Tibial nerve (tissue), 4 donors: ENCODE data around the gene DAPK1. TPM values are rescaled to one million over a fixed set of nuclear protein-coding genes. Genes with fewer than 3 reads are reported as not detected.

Experiments
- DNase-seq, 2 donors: peaks; one replicate each; pipeline ENCODE4 v3.0.0-alpha.2; 2019; ENCODE audit warnings: low spot score in 2 of 2
- H3K27ac ChIP-seq, 4 donors: fragments of 200-600 bp; sonication (generic) in 3 of 4; one replicate each; pipeline ENCODE4 v1.5.1; 2017 to 2019; ENCODE audit warnings: mild to moderate bottlenecking in 1 of 4
- H3K27me3 ChIP-seq, 2 donors: fragments of 200-600 bp; sonication (generic) in 1 of 2; one replicate each; pipeline versions ENCODE4 v1.5.1 to v1.6.0; 2017 to 2019
- H3K36me3 ChIP-seq, 3 donors: fragments of 200-600 bp; sonication (generic); one replicate each; pipeline ENCODE4 v1.5.1; 2018 to 2019
- H3K4me1 ChIP-seq, 4 donors: fragments of 200-600 bp; sonication (generic) in 3 of 4; one replicate each; pipeline ENCODE4 v1.5.1; 2017 to 2019
- H3K4me3 ChIP-seq, 4 donors: fragments of 200-600 bp; sonication (generic) in 3 of 4; one replicate each; pipeline ENCODE4 v1.5.1; 2017 to 2019; ENCODE audit warnings: mild to moderate bottlenecking in 1 of 4, moderate library complexity in 1 of 4
- H3K9me3 ChIP-seq, 4 donors: fragments of 200-600 bp; sonication (generic) in 3 of 4; one replicate each; pipeline ENCODE4 v1.5.1; 2017 to 2019
- CTCF ChIP-seq, 5 experiments: fragments of 200-600 bp in 3 of 5; fragments of 450-650 bp in 2 of 5; sonication (generic) in 3 of 5; IDR thresholded peaks; one replicate each; pipeline ENCODE4 v1.5.1; 2016 to 2019; ENCODE audit warnings: antibody characterized with exemption in 5 of 5, mild to moderate bottlenecking in 3 of 5, moderate library complexity in 2 of 5
- EP300 ChIP-seq, 2 donors: sonication (generic); formaldehyde crosslinking; IDR thresholded peaks; one replicate each; pipeline ENCODE4 v1.6.1; 2017; ENCODE audit warnings: antibody characterized with exemption in 2 of 2, mild to moderate bottlenecking in 1 of 2
- POLR2A ChIP-seq, 2 donors: fragments of 450-650 bp; IDR thresholded peaks; one replicate each; pipeline ENCODE4 v1.6.1; 2017; ENCODE audit warnings: antibody characterized with exemption in 2 of 2, mild to moderate bottlenecking in 2 of 2, moderate library complexity in 2 of 2
- WGBS, 2 donors: methylation state at CpG; one replicate each; pipeline ENCODE4 v1.1.5; 2018; 5-methylcytosine and 5-hydroxymethylcytosine counted together
- total RNA-seq, 4 donors: library from RNA; depleted of rRNA; stranded (reverse); fragments of >200 nt; gene quantifications; one replicate each; pipeline ENCODE4 v1.1.0, GENCODE V29; 2016

Gene DAPK1
- total RNA-seq, 4 donors from 2014 or later, result 58.8 to 97.3 (median 64.2) TPM

- TF ChIP-seq EP300 (IDR thresholded peaks at IDR 0.05) (no peak), CTCF (IDR thresholded peaks at IDR 0.05) (no peak), POLR2A (IDR thresholded peaks at IDR 0.05) (no peak)
- Histone ChIP-seq H3K27ac (no peak overlapping the region), H3K9me3 (no peaks in the 10 kb centered on the region), H3K4me3 (no peak overlapping the region), H3K4me1 (peaks cover 0 to 26% (median 14%) of the 10 kb centered on the region in 4 donors), H3K27me3 (no peaks in the 10 kb centered on the region), H3K36me3 (no peaks in the 10 kb centered on the region)
- DNase-seq, result no peak
- WGBS, 2 donors, result 89 to 100% methylated on average over 1 of the region's 1 CpG
Measured at GRCh38 chr9:87717456-87717855, 219.8 kb downstream of the DAPK1 start.

DNA sequence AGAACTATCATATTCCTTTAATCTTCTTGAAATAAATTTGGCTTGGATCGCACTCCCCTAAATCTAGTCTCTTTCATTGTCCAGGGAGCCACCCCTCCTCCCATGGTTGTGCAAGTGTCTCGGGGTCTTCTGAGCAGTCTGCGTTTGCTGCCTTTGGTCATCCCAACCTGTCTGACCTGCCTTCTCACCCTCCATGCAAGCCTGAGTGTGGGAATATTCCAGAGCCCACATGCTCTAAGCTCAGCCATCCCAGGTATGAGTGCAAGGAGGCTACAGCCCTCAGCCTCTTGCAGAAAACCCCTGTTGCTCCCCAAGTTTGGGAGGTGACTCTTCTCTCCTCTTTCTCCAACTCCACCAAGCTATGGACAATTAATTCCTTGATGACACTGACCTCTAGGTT is 220.6 kb downstream of the DAPK1 start:
- H3K4me3 ChIP-seq, result no peak overlapping the region
- H3K4me1 ChIP-seq, result peaks cover 0 to 24% (median 12%) of the 10 kb centered on the region in 4 donors
- no peaks in the 10 kb centered on the region for H3K27me3 ChIP-seq
- no peaks in the 10 kb centered on the region for H3K36me3 ChIP-seq
- DNase-seq, result no peak
- TF ChIP-seq CTCF (IDR thresholded peaks at IDR 0.05) (no peak), POLR2A (IDR thresholded peaks at IDR 0.05) (no peak), EP300 (IDR thresholded peaks at IDR 0.05) (no peak)
- H3K27ac ChIP-seq, result no peak overlapping the region
- H3K9me3 ChIP-seq, result no peaks in the 10 kb centered on the region
- 95% methylated on average over 3 of the region's 3 CpGs for WGBS, 2 donors

DNA sequence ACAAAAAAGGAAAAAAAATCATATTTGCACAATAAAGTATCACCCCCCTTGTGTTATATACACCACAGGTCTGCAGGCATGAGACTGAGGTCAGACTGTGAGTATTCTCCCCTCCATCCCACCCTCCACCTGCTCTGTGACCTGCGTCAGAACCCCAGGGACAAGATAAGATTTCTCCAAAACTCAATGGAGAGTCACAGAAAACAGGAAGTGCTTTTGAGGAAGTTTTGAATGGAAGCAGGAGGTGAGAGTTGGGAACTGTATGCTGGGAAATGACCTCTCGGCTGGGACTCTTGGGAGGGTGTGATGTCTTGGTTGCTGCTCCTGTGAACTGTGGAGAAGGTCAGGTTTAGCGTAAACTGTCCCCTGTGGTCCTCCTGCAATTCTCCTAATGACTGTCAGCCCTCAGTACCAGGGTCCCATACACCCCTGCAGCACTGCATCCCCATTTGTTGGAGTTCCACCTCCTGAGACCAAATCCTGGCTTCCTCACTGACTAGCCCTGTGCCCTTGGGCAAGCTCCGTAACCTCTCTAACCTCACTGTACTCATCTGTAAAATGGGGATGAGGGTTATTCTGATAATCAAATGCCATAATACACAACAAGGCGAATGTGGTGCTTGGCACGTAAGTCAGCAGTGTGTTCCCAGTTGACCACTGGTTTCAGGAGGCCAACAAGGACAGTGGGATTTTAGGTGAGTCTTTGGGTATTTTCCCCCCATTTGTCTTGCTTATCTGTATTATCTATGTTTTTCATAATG is 221.4 kb downstream of the DAPK1 start:
- no peak overlapping the region for H3K27ac ChIP-seq
- no peaks in the 10 kb centered on the region for H3K27me3 ChIP-seq
- H3K4me3 ChIP-seq, result no peak overlapping the region
- no peak for DNase-seq
- H3K36me3 ChIP-seq, result no peaks in the 10 kb centered on the region
- WGBS, 2 donors, result 79 to 81% methylated on average over 6 of the region's 6 CpGs
- no peaks in the 10 kb centered on the region for H3K9me3 ChIP-seq
- peaks cover 0 to 17% (median 9%) of the 10 kb centered on the region in 4 donors for H3K4me1 ChIP-seq
- TF ChIP-seq POLR2A (IDR thresholded peaks at IDR 0.05) (no peak), EP300 (IDR thresholded peaks at IDR 0.05) (no peak), CTCF (IDR thresholded peaks at IDR 0.05) (no peak)

- Histone ChIP-seq H3K36me3 (no peaks in the 10 kb centered on the region), H3K27ac (no peak overlapping the region), H3K4me1 (peaks cover 0 to 8% (median 2%) of the 10 kb centered on the region in 4 donors), H3K9me3 (no peaks in the 10 kb centered on the region), H3K4me3 (no peak overlapping the region), H3K27me3 (no peaks in the 10 kb centered on the region)
- WGBS, 2 donors, result 95 to 96% methylated on average over 2 of the region's 2 CpGs
- no peak for TF ChIP-seq POLR2A (IDR thresholded peaks at IDR 0.05)
- DNase-seq, result no peak
Measured at GRCh38 chr9:87720173-87720572, 222.5 kb downstream of the DAPK1 start.

- peak overlapping the region in 1 of 4 donors; percentile 23 for H3K27ac ChIP-seq
- 87 to 90% methylated on average over 5 of the region's 5 CpGs for WGBS, 2 donors
- H3K9me3 ChIP-seq, result no peaks in the 10 kb centered on the region
- H3K4me1 ChIP-seq, result peaks cover 0 to 17% (median 11%) of the 10 kb centered on the region in 4 donors
- peaks cover 0 to 3% (median 0%) of the 10 kb centered on the region in 3 donors for H3K36me3 ChIP-seq
- peak in 1 of 2 donors; percentile 44 for DNase-seq
- no peaks in the 10 kb centered on the region for H3K27me3 ChIP-seq
- H3K4me3 ChIP-seq, result no peak overlapping the region
- TF ChIP-seq CTCF (IDR thresholded peaks at IDR 0.05) (no peak), POLR2A (IDR thresholded peaks at IDR 0.05) (no peak), EP300 (IDR thresholded peaks at IDR 0.05) (peak in 1 of 2 donors; percentile 77)
Measured at GRCh38 chr9:87722393-87723088, 224.9 kb downstream of the DAPK1 start.
